CD4-positive, alpha-beta T cell treated with Interleukin-17A for 4 hours (primary cell): ENCODE results near the gene TSPAN8.
"Not testable (repeated sequence)": the region's sequence is repeated elsewhere in the genome, so short reads cannot be mapped to it uniquely, and the experiment has no call there.

Experiments
- DNase-seq: peaks from one replicate; pipeline ENCODE4 v3.0.0-alpha.2; 2020; ENCODE audit warnings: mixed read lengths

Gene TSPAN8

GRCh38 chr12:71157601-71158233, at the start of gene TSPAN8:
TSPAN8 (minus strand) TSS chr12:71157999; CDS start chr12:71157678, 321 bp downstream.
- DNase-seq = no peak

DNA sequence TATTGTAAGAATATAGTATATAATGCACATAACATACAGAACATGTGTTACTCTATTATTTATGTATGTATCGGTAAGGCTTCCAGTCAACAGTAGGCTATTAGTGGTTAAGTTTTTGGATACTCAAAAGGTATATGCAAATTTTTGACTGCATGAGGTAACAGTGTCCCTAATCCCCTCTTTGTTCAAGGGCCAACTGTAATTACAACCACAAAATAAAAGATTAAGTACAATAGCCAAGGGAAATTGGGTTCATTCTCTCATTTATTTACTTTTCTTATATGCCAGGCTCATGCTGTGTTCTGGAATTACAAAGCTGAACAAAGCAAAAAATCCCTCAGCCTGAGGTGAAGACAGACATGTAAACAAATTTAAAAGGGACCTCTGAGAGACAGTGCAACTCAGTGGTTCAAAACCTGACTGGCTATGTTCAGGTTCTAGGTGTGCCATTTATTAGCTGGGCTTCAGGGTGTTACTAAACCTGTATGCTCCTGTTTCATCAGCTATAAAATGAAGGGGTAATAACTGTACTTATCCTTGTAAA, 43.4 kb upstream of the TSPAN8 start:
- no peak for DNase-seq

- no peak for DNase-seq
Measured at GRCh38 chr12:71200706-71201105, 42.9 kb upstream of the TSPAN8 start.

DNA sequence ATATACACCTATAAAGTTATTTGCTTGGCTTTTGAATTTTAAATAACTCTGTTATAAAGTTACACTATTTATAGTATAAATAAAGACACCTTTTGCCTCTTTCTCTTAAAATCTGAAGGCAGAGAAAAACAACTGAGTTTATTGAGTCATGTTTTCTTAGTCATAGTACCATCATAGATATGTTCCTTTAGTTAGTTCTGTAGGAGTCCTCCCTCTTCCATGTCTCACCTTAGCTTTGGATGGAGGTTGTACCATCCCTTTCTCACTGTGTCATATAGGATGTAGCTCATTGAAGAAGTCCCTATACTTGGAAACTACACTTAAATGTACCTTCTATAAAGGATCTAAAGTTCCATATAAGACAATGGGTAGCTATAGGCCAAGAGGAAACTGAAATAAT, 39.7 kb upstream of the TSPAN8 start:
- no peak for DNase-seq

DNA sequence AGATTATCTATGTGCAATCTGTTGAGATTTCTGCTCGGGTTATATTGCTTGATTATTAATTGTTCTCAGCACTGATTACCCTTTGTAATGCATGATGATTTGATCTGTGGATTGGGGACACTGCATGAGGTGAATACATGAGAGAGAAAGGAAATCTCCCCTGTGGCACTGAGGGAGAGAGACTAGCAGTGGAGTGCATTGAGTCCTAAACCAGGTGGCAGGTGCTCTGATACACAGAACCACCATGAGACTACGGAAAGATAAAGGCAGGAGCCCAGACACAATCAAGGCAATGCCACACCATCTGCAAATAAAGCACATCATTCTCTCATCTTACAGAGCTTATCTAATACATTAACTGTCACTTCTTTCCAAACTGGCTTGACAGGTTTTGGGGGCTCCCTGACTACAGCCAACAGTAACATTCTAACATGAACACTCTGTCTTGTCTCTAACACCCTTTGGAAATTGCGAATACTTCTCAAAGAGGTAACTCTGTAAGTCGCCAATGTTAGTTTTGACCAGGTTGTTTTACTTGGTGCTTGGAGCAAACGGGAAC, 37.6 kb upstream of the TSPAN8 start:
- no peak for DNase-seq

DNA sequence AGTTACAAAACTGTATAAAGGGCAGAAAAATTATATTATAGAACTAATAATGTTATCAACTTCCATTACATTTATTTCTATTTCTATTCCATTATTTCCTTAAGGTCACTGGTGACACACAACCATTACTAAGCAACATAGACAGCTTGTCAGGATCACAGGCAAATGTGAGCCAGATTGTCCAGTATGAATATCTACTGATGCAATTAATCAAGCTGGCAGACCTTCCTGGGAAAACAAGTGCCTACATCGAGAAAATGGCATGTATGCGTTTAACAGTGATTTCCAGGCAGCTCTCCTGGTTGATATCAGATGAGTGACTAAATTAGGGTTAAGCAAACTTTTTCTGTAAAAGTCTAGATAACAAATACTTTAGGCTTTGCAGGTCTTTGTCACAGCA, 36.9 kb upstream of the TSPAN8 start:
- DNase-seq = no peak

DNA sequence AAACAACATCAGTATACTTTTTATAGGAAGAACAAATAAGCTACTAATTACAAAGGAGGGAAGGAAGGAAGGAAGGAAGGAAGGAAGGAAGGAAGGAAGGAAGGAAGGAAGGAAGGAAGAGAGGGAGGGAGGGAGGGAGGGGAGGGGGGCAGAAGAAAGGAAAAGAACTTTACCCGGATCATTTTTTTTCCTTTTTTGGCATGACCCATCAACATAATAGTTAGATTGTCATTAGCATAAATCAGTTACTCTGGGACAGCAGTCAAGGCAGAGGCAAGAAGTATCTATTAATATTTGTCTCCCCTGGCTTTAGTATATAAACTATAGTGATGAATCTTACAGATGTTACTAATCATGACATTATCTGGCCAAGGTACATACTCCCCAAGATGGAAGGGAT, 35.2 kb upstream of the TSPAN8 start:
- DNase-seq = no peak

DNA sequence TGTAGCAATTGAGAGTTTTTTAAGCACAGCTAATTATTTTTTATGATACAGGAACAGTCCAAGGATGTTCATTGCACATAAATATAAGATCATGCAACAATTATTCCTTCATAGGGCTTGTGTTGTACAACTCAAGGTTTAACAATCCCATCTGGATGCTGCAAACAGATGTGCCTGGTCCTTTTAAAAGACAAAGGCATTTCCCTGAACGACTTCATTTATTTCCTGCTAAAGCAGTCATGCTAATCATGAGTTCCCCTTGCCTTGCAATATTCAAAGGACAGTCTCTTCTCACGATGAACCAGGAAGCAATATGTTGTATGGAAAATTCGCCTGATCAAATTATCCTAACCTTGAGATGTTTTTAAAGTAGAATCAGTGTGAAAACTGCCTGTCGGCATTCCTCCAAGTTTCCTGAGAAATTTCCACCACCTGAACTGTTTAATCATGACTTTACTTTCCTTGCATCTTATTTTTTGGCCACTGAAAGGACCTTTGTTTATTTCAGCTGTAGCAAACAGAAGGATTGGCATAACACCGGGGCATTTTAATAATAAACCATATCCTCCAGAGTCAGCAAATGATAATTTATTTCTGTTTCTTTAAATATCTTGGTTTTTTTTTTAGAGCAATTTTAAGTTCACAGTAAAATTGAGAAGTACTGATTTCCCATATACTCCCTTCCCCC, 33.9 kb upstream of the TSPAN8 start:
- DNase-seq = no peak

DNA sequence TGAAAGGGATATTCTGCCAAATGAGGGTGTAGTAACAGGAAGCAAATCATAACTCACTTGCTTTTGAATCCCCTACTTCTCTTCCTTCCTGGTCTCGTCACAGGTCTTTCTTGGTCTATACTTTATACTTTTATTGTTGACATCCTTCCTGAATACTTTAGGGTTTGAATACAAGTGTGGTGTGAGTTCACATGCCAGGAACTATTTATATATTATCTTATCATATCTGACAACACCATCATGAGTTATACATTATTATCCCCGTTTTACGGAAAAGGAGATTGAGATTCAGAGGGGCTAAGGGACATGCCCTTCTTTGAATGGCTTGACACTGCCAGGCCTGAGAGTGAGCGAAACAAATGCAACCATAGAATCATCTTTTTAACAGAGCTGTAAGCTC, 33.0 kb upstream of the TSPAN8 start:
- DNase-seq = no peak

GRCh38 chr12:71187379-71187778, 29.6 kb upstream of the TSPAN8 start:
- DNase-seq = no peak

DNA sequence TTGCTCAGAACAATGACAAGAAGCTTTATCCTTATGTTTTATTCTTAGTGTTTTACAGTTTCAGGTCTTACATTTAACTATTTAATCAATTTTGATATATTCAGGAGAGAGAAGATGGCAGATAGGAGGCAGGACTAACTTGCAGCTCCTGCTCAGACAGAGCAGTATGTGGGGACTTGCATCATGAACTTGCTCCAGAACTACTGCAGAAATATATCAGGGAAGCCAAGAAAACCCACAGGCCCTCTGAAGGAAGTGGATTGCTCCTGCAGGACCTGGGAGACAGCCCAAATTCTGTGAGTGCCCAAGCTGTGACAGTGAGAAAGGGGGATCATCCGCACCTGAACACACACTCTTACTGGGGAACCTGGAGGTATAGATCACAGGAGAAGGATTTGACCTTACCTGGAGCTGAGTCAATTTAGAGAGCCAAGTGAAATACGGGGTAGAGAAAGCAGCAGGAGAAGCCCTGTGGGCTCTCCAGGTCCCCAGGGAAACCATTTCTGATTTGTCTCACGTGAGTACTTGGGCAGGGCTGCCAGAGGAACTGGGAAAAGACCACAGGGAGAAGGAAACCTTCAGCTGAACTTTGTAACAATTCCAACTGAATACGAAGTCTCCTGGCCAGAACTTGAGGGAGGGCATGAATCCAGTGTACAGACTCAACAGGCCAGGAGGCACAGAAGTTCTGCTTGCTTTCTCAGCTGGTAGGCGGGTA, 28.9 kb upstream of the TSPAN8 start:
- DNase-seq = no peak

DNA sequence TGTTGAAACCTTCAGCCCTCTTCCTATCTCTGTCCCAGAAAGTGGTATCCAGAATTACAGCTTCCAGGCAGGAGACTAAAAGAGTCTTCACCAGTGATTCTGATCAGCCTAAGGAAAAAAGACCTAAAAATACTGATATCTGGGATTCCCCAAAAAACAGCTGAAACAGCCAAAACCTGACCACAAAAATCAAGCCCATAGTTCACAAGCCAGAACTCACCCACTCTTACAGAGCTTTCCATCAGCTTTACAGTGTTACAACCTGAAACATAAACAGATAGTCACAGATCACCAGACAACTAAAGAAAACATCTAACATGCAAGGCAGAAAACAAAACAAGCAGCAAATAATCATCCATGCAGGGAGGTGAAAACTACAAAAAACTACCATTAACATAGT, 26.0 kb upstream of the TSPAN8 start:
- DNase-seq = no peak

GRCh38 chr12:71183018-71183417, 25.2 kb upstream of the TSPAN8 start:
- no peak for DNase-seq

DNA sequence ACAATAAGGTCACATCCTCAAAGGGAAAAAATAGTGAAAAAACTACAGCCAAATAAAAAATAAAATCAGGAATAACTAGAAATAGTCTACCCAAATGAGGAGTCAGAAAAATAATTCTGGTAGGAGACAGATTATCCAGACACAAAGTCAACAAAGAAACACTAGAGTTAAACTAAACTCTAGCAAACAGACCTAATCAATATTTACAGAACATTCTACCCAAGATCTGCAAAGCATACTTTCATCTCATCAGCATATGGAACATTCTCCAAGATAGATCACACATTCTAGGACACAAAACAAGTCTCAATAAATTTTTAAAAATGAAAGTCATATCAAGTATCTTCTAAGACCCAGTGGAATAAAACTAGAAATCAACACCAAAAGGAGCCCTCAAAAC, 20.4 kb upstream of the TSPAN8 start:
- DNase-seq = no peak

GRCh38 chr12:71174825-71175224, 17.0 kb upstream of the TSPAN8 start:
- DNase-seq = no peak

- DNase-seq = no peak
Measured at GRCh38 chr12:71174146-71174545, 16.3 kb upstream of the TSPAN8 start.

DNA sequence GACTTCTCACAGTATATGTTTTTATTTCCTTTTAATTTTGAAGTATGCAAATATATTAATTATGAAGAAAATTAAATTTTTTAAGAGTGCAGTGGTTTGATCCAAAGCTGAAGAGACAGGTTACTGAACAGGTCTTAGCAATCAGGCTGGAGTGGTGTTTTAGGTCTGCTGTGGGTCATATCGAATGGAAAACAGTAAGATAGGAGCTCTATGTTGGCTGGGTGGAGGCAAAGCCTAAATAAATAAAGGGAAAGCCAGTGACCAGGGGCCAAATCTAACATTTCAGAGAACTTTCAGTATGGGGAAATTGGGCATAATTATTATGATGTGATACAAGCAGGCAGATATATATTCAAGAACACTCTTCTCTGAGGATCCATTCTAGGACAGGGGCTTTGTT, 12.7 kb upstream of the TSPAN8 start:
- DNase-seq = no peak

GRCh38 chr12:71169286-71169685, 11.5 kb upstream of the TSPAN8 start:
- no peak for DNase-seq

DNA sequence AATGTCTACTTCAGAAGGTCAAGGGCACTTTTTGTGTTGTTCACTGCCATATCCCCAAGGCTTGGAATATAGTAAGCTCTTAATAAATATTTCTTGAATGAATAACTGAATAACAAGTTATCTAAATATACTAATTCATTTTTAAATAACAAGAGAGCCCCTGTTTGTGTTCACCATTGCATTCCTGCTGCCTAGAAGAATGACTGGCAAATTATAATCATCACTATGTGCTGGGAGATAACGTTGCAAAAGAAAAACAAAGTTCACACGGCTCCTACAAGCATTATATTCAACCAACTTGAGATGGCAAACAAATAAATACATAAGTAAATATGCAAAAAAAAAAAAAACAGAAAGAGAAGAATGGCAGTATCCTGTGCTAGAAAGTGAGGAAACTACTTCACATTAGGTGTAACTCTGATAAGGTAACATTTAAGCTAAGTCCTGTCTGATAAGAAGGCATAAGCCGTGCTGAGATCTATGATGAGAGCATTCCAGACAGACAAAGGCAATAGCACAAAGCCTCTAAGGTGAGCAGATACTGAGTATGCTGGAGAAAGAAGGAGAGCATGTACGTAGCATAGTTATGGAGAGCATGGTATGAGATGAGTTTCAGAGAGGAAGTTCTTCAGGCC, 9.2 kb upstream of the TSPAN8 start:
- DNase-seq = no peak

GRCh38 chr12:71166280-71166679, 8.5 kb upstream of the TSPAN8 start:
- no peak for DNase-seq

DNA sequence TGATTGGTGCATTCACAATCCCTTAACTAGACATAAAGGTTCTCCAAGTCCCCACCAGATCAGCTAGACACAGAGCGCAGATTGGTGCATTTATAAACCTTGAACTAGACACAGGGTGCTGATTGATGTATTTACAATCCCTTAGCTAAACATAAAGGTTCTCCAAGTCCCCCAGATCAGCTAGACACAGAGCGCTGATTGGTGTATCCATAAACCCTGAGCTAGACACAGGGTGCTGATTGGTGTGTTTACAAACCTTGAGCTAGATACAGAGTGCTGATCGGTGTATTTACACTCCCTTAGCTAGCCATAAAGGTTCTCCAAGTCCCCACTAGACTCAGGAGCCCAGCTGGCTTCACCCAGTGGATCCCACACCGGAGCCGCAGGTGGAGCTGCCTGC, 8.0 kb upstream of the TSPAN8 start:
- not testable (repeated sequence) for DNase-seq

- no peak for DNase-seq
Measured at GRCh38 chr12:71164568-71165197, 6.9 kb upstream of the TSPAN8 start.

DNA sequence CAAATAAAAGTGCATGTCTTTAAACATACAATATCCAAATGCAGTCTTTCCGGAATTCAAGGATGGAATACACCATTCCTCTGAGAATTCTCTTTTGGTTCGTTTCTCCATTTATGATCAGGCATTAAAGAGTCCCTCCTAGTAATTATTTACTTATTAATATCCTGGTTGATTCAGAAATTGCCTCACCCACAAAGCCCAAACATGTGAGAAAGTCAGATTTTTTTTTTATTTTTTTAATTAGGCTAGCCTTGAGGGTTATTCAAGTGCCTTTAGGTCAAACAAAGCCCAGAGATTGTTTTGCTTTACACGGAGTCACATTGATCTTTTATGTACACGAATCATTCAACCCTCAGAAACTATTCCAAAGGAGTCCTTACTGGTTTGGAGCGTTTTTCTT, 6.4 kb upstream of the TSPAN8 start:
- no peak for DNase-seq
